SK-N-SH treated with all-trans-retinoic acid at 6 μM for 48 hours (cell line): ENCODE data around the gene SHANK3.

Source experiments
- ATAC-seq: fragments of 200-7000 bp; cut with Tn5 transposase; 3 replicates; pipeline ENCODE4 v1.9.1; 2020; ENCODE audit warnings: mild to moderate bottlenecking, moderate library complexity
- ARNTL ChIP-seq: fragments of 450-650 bp; formaldehyde crosslinking; IDR thresholded peaks from 2 replicates; pipeline ENCODE4 v1.5.0; 2020; ENCODE audit warnings: low read depth, mild to moderate bottlenecking, moderate library complexity, borderline replicate concordance
- BACH2 ChIP-seq: fragments of 250-450 bp; sonication (Bioruptor Pico); IDR thresholded peaks from 2 replicates; pipeline ENCODE4 v1.9.0; 2021; ENCODE audit warnings: mild to moderate bottlenecking, borderline replicate concordance
- CSDC2 ChIP-seq: fragments of 250-450 bp; sonication (Bioruptor Pico); IDR thresholded peaks from 2 replicates; pipeline ENCODE4 v1.5.0; 2020; ENCODE audit warnings: mild to moderate bottlenecking, moderate library complexity
- ESRRG ChIP-seq: fragments of 250-450 bp; sonication (Bioruptor Pico); IDR thresholded peaks from 2 replicates; pipeline ENCODE4 v1.6.1; 2021; ENCODE audit warnings: mild to moderate bottlenecking
- GLIS3 ChIP-seq: fragments of 250-450 bp; sonication (Bioruptor Pico); IDR thresholded peaks from 2 replicates; pipeline ENCODE4 v1.5.0; 2020; ENCODE audit warnings: mild to moderate bottlenecking, moderate library complexity
- ISL1 ChIP-seq: fragments of 250-450 bp; sonication (Bioruptor Pico); IDR thresholded peaks from 2 replicates; pipeline ENCODE4 v2.1.2; 2022; ENCODE audit warnings: mild to moderate bottlenecking, moderate library complexity
- OSR1 ChIP-seq: fragments of 250-450 bp; sonication (Bioruptor Pico); IDR thresholded peaks from 2 replicates; pipeline ENCODE4 v1.8.0; 2022; ENCODE audit warnings: moderate library complexity, mild to moderate bottlenecking, inconsistent platforms
- PATZ1 ChIP-seq: fragments of 250-450 bp; sonication (Bioruptor Pico); IDR thresholded peaks from 2 replicates; pipeline ENCODE4 v1.8.0; 2020; ENCODE audit warnings: mild to moderate bottlenecking, moderate library complexity, borderline replicate concordance
- POU6F1 ChIP-seq: fragments of 250-450 bp; sonication (Bioruptor Pico); IDR thresholded peaks from 2 replicates; pipeline ENCODE4 v1.8.0; 2021; ENCODE audit warnings: low read depth, mild to moderate bottlenecking, moderate library complexity, borderline replicate concordance
- PPARA ChIP-seq: fragments of 250-450 bp; sonication (Bioruptor Pico); IDR thresholded peaks from 2 replicates; pipeline ENCODE4 v1.5.0; 2020; ENCODE audit warnings: mild to moderate bottlenecking, borderline replicate concordance
- RARB ChIP-seq: fragments of 250-450 bp; sonication (Bioruptor Pico); IDR thresholded peaks from 2 replicates; pipeline ENCODE4 v1.8.0; 2021; ENCODE audit warnings: mild to moderate bottlenecking, moderate library complexity
- SNAI2 ChIP-seq: fragments of 250-450 bp; sonication (Bioruptor Pico); IDR thresholded peaks from 2 replicates; pipeline ENCODE4 v1.5.0; 2020; ENCODE audit warnings: mild to moderate bottlenecking, moderate library complexity
- TCF4 ChIP-seq: fragments of 250-450 bp; sonication (Bioruptor Pico); IDR thresholded peaks from 2 replicates; pipeline ENCODE4 v1.8.0; 2021; ENCODE audit warnings: mild to moderate bottlenecking, moderate library complexity, borderline replicate concordance
- TOX ChIP-seq: fragments of 250-450 bp; sonication (Bioruptor Pico); IDR thresholded peaks from 2 replicates; pipeline ENCODE4 v1.8.0; 2021; ENCODE audit warnings: mild to moderate bottlenecking, moderate library complexity, borderline replicate concordance
- TSHZ2 ChIP-seq: fragments of 250-450 bp; sonication (Bioruptor Pico); IDR thresholded peaks from 2 replicates; pipeline ENCODE4 v1.5.0; 2020; ENCODE audit warnings: mild to moderate bottlenecking, moderate library complexity
- ZC3H10 ChIP-seq: fragments of 250-450 bp; sonication (Bioruptor Pico); IDR thresholded peaks from 2 replicates; pipeline ENCODE4 v1.5.1; 2021; ENCODE audit warnings: mild to moderate bottlenecking, moderate library complexity
- ZFP3 ChIP-seq: fragments of 250-450 bp; sonication (Bioruptor Pico); IDR thresholded peaks from 2 replicates; pipeline ENCODE4 v1.5.0; 2020; ENCODE audit warnings: mild to moderate bottlenecking, moderate library complexity
- ZFP30 ChIP-seq: fragments of 450-650 bp; formaldehyde crosslinking; IDR thresholded peaks from 2 replicates; pipeline ENCODE4 v1.5.0; 2022; ENCODE audit warnings: mild to moderate bottlenecking, moderate library complexity
- ZNF565 ChIP-seq: fragments of 450-650 bp; formaldehyde crosslinking; conservative IDR thresholded peaks from 2 replicates; pipeline ENCODE4 v1.5.0; 2020; ENCODE audit warnings: low read depth, mild to moderate bottlenecking, moderate library complexity
- ZNF8 ChIP-seq: fragments of 450-650 bp; formaldehyde crosslinking; IDR thresholded peaks from 2 replicates; pipeline ENCODE4 v1.5.0; 2020; ENCODE audit warnings: mild to moderate bottlenecking, moderate library complexity

SHANK3 gene

GRCh38 chr22:50687829-50688228 lies 15.2 kb downstream of the SHANK3 start:
- no peak for ATAC-seq
- TF ChIP-seq ISL1 (CRISPR knock-in tag) (no peak), ESRRG (CRISPR knock-in tag) (no peak), POU6F1 (CRISPR knock-in tag) (no peak), ARNTL (no peak), CSDC2 (CRISPR knock-in tag) (no peak), RARB (CRISPR knock-in tag) (no peak), ZNF8 (CRISPR knock-in tag) (no peak), TOX (CRISPR knock-in tag) (no peak)

- no peak for ATAC-seq
These were observed 15.8 kb downstream of the SHANK3 start for GRCh38 chr22:50688448-50688847.

GRCh38 chr22:50691521-50691920 lies 18.9 kb downstream of the SHANK3 start:
- no peak for TF ChIP-seq OSR1
- no peak for TF ChIP-seq ZC3H10 (CRISPR knock-in tag)

More at GRCh38 chr22:50688448-50688847, 15.8 kb downstream of the SHANK3 start:
- TF ChIP-seq ZFP30 (CRISPR knock-in tag) (no peak), BACH2 (CRISPR knock-in tag) (no peak), ZNF8 (CRISPR knock-in tag) (no peak), TOX (CRISPR knock-in tag) (no peak), PATZ1 (no peak), TCF4 (CRISPR knock-in tag) (no peak)
- TF ChIP-seq, all 23 proteins: peak for 0

GRCh38 chr22:50693462-50693861 lies 20.8 kb downstream of the SHANK3 start:
- TF ChIP-seq ZC3H10 (CRISPR knock-in tag) (no peak), TCF4 (CRISPR knock-in tag) (no peak), PATZ1 (no peak), ESRRG (CRISPR knock-in tag) (no peak), TSHZ2 (CRISPR knock-in tag) (no peak), SNAI2 (CRISPR knock-in tag) (no peak), TOX (CRISPR knock-in tag) (no peak), BACH2 (CRISPR knock-in tag) (no peak), ZNF565 (no peak), POU6F1 (CRISPR knock-in tag) (no peak), GLIS3 (CRISPR knock-in tag) (no peak), CSDC2 (CRISPR knock-in tag) (no peak), ZFP30 (CRISPR knock-in tag) (no peak), RARB (CRISPR knock-in tag) (no peak), ZFP3 (no peak), OSR1 (no peak), PPARA (CRISPR knock-in tag) (no peak), ZNF8 (CRISPR knock-in tag) (no peak)

More at GRCh38 chr22:50691521-50691920, 18.9 kb downstream of the SHANK3 start:
- no peak for ATAC-seq

More at GRCh38 chr22:50693462-50693861, 20.8 kb downstream of the SHANK3 start:
- no peak for ATAC-seq
